ENCODE measurements around the gene NOS1AP.

The NOS1AP gene

DNA sequence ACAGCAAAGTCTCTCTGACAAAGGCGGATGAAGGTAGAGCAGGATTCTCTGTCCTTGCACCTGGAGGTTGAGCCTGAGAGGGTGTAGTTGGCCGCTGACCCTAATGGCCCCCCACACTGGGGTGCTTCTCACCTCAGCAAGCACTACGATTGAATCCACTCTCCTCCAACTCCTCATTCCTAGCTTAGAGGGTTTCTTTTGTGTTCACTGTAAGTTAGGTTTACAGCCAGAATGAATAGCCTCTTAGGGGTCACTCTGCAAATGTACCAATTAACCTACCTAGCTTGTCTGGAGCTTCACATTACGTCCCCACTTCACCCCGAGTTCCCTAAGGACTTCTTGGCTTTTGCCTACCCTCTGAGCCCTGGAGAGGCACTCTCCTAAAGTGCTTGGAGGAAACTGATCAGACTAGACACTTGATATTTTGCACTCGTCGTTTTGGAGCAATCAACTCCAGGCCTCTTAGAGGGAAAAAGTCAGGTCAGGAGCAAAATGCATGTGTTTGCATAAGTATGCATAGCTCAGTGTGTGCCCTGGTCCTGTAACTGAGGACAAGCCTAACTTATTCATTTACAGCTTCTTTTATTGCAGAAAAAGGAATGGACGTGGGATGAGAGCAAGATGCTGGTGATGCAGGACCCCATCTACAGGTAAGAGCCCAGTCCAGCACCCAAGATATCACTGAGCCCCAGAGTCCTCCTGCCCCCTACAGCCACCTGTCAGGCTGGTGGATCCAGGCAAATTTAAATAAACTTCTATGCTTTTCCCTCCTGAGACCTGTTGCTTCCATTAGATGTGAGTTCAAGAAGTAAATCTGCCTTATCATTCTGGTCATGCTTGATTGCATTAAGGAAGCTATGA is 230.8 kb downstream of the NOS1AP start:
- no peak for DNase-seq (ENCODE audit: low read depth)

DNA sequence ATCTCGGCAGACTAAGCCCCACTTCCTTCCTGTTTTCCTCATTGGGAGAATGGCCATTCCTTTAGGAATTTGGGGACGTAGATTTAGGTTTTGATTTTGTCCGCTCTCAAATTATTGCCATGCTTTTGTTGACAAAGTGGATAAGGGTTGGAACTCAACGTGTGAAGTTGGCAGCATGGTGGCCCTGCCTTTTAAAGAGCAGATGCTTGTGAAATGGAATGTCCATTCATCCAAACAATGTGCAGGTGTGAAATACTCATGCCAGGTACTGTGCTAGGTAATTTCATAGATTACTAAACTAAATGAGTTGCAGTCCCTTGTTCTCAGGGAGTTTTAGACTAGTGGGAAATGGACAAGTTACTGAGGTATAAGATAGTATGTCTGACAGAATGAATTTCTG is 232.2 kb downstream of the NOS1AP start:
- no peak for DNase-seq (ENCODE audit: low read depth)

DNA sequence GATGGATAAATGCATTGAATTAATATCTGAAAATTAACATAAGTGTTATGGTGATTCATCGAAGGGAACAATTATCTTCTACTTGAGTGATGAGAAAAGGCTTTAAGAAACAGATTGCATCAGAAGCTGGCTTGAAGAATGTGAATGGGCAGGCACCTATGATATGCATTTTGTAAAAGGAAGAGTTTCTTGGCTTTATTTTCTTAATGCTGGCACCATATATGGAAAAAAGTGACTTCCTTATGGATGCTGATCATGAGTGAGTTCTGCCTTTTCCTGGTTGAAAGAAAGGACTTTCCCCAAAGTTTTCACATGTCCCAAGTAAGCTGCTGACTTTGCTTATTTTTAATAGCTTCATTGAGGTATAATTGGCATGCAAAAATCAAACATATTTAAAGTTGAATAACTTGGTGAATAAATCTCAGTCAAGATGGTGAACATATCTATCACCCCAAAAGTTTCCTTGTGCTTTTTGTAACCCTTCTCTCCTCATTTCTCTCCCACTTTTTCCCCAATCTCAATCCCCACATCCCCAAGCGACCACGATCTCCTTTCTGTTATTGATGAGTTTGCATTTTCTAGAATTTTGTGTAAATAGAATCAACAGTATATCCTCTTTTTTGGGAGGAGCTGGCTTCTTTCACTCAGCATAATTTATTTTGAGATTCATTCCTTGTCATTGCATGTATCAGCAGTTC is 233.0 kb downstream of the NOS1AP start:
- no peak for DNase-seq (ENCODE audit: low read depth)

DNA sequence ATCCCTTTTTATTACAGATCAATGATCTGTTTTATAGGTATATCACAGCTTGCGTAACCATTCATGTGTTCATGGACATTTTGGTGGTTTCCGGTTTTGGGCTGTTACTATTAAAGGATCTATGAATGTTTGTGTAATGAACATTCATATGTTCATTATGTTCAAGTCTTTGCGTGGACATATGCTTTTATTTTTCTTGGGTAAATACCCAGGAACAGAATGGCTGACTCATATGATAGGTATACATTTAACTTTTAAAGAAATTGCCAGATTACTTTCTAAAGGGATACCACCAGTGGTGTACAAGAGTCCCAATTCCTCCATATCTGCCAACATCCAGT is 233.5 kb downstream of the NOS1AP start:
- no peak for DNase-seq (ENCODE audit: low read depth)

DNA sequence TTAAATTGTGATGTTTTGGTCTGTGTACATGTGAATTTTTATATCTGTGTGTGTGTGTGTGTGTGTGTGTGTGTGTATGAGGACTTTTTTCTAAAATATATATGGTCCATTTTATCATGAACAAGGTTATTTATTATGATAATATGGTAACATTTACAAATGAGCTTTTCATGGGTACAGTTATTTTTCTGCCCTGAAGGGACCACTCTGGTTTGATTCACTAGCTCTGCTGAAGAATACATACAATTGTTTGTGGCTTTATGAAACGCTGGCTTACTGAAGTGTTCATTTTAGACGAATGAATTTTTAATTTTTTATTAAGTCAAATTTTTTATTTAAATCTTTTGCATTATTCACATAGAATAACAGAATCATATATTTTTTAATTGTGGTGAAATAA is 235.2 kb downstream of the NOS1AP start:
- DNase-seq (ENCODE audit: low read depth): no peak

DNA sequence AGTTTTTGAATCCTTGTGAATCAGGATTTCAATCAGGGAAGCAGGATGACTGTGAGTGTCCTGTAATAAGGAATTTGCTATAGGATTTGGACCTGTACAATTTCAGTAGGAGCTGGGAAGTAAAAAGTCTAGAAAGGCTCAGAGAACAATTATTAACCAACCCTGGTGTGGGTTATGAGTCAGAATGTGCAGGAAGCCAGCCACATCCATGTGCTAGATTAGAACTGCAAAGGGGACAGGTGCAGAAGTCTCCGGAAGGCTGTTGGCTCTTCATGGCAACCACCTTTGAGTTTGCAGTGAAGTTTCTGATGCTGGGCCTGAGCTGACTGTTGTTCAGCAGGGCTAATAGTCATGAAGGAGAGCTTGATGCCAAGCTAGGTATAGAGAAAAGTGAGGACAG is 236.5 kb downstream of the NOS1AP start:
- DNase-seq (ENCODE audit: low read depth): no peak

DNA sequence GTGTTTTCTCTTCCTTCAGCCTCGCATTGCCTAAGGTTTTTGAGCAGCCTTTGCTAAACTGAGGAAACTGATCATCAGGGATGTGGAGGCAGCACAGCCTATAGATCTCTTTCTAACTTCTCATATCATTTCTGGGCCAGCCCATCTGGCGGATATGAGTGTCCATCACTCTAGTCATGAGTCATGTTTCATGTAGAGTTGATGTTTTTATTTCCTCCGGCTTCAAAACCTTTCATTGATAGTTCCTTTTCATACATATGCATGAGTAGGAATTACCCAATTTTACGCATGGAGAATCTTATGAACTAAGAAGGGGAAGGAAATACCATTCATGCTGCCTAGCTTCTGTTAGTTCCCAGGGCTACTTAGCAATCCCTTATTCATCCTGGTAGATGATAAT is 240.8 kb downstream of the NOS1AP start:
- DNase-seq (ENCODE audit: low read depth): no peak

DNA sequence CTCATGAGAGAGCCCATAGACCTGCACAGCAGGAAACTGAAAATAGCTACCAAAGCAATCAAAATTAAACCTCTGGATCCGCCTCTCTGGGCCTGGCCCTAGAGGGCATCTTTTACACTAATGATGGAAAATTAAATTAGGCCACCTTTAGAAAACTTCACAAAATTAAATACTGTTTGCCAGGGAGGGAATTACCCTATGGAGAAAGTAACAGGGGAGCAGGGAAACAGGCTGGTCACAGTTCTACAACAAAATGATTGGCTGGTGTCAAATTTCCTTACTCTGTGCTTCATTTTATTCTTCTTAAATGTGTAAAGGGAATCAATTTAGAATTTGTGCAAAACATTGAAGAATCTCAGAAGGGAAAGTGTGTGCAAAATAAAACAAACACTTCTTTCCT is 244.7 kb downstream of the NOS1AP start:
- DNase-seq (ENCODE audit: low read depth): no peak

DNA sequence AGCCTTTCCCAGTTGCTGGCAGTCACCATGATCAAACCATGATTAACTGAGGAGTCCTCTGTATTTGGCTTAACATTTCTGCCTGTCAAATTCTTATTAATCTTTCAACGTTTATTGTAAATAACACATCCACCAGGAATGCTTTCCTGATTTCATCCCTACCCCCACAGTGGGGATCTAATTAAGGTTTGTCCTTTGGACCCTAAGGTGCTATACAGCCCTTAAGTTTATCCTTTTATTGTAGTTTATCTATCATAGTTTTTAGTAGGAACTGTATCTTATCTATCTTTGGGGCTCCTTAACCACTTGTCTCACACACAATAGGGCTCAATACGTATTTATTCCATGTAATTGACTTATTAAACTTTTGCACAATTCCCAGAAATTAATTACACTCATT is 246.2 kb downstream of the NOS1AP start:
- DNase-seq (ENCODE audit: low read depth): no peak

DNA sequence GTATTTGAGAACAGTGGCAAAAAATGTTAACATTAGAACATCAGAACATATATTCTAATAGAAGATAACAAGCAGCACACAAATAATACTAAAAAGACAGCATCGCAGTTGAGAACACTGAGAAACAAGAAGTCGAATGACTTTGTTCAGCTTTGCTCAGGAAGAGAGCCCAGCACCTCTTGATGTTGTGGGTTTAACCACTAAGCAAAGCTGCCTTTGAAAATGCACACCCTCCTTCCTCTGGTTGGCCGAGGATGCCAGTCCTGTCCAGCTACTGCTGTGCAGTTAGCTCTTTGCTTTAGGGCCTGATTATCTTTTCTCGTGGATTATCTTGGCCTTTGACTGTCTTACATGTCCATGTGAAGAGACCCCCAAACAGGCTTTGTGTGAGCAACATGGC is 246.7 kb downstream of the NOS1AP start:
- no peak for DNase-seq (ENCODE audit: low read depth)

DNA sequence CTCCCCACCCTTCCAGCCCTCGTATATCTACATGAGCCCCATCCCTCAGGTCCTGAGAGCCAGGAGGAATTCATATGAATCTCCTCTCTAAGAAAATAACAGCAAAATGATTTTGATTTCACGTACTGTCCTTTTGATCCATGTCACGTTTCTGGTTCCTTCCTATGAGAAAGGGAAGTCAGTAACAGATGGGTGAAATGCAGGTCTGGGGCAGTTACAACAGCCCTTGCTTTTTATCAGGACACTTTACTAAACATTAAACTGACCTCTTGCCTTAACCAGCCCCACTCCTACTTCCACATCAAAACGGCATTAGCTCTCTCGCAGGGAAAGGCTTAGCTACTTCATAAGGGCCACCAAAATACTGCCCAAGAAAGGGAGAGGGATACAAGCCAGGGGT is 248.1 kb downstream of the NOS1AP start:
- DNase-seq (ENCODE audit: low read depth): no peak

DNA sequence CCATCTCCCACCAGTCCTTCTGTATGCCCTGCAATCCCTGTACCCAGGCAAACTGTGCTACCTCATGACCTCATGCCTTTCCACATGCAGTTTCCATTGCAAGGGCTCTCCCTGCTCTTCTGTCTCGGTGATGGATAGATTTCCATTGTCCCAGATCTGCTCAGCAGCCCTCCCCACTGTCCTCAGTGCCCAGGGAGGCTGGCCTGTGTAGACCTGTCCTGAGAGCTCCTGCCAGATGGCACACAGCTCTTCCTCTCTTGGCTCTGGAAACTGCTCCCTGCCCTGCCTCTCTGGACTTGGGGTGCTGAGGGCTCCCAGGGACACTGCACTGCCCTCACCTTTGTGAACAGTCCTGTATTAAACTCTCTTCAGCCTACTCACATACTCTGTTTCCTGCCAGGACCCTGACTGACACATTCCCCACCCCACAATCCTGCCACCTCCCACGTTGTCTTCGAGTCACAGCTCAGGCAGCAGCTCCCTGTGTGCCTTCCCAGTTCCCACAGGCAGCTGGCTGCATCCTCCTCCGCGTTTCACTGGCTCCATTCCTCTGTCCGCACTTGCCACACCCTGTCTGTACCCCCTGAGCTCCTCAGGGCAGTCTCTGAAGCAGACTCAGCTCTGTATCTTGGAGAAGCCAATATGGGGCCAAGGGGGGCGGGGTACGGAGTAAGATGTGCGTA is 250.1 kb downstream of the NOS1AP start:
- DNase-seq (ENCODE audit: low read depth): no peak

DNA sequence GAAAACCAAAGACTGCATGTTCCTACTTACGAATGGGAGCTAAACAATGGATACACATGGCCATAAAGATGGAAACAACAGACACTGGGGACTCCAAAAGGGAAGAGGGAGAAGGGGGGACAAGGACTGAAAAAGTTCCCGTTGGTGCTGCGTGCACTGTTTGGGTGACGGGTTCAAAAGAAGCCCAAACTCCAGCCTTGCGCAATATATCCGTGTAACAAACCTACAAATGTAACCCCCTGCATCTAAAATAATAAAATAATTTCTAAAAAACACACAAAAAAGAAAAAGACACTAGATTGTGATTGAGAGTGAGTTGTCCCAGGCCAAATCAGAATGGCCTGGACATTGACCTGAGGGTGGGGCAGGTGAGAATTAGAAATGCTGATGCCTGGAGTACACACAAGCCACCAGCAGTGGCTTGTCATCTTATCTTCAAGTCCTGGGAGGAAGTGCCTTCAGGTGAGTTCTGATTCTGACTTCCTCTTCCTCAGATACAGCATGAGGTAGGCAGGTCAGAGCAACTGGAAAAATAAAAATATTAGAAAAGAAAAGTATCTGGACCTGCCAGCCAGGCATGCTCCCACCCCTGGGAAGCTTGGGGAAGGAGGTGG is 252.4 kb downstream of the NOS1AP start:
- DNase-seq (ENCODE audit: low read depth): no peak

DNA sequence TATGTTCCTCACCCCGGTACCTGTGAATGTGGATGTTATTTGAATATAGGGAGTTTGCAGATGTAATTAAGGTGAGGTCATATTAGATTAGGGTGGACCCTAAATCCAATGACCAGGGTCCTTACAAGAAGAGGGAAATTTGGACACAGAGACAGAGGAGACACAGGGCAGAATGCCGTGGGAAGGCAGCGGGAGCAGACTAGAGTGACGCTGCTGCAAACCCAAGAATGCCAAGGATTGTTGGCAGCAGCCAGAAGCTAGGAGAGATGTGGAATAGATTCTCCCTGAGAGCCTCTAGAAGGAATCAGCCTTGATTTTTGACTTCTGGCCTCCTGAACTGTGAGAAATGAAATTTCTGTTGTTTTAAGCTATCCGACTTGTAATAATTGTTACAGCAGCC is 253.5 kb downstream of the NOS1AP start:
- no peak for DNase-seq (ENCODE audit: low read depth)

DNA sequence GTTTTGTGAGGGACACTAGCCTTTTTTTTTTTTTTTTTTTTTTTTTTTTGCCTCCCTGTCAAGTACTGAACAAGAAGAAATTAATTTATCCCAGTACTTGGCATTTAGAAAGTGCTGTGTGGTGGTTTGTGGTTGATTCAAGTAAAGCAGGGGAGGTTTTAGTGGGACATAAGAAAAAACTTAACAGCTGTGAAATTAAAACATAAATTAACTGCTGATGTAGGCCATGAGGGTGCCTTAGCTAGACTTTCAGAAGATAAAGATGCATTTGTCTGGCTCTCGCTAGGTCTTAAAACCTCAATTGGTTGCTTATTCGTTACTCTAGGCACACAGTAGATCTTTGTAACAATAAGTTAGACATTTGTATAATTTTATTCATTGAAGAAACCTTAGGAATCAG is 254.9 kb downstream of the NOS1AP start:
- no peak for DNase-seq (ENCODE audit: low read depth)

DNA sequence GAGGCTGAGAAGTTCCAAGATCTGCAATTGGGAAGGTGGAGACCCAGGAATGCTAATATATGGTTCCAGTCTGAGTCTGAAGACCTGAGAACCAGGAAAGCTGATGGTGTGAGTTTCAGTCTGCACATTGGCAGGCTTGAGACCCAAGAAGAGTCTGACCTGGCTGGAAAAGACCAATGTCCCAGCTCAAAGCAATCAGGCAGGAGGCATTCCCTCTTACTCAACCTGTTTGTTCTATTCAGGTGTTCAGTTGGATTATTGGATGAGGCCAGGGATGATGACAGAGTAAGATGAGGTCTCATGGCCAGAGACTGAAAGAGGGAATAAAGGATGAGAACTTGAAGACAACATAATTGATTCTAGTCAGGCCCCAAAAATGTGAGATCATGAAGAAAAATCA is 257.1 kb downstream of the NOS1AP start:
- no peak for DNase-seq (ENCODE audit: low read depth)

DNA sequence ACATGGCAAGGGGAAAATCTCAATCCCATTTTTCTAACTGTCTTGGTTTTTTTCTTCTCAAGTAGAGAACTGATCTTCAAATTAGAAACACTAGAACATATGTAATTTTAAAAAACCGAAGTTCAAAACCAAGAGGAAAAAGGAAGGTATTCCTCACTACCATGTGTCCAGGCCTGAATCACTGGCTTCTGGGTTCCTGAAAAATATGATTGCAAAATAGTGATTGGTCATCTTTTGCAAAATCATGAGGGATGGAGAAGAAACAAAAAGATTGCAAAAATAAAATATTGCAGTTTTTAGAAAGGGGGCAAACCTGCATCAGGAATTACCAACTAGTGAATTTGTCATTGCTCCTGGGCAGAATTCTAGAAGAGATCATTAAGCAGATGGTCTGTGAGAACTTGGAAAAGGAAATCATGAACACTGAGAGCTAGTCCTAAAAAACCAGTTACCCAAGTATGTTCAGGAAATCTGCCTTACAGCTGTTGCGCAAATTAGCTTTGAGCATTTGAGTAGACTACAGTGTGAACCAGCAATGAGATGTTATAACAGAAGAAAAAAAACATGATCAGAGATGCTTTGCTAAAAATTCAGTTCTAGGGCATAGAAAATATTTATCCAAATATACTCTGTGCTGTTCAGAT is 257.8 kb downstream of the NOS1AP start:
- no peak for DNase-seq (ENCODE audit: low read depth)

DNA sequence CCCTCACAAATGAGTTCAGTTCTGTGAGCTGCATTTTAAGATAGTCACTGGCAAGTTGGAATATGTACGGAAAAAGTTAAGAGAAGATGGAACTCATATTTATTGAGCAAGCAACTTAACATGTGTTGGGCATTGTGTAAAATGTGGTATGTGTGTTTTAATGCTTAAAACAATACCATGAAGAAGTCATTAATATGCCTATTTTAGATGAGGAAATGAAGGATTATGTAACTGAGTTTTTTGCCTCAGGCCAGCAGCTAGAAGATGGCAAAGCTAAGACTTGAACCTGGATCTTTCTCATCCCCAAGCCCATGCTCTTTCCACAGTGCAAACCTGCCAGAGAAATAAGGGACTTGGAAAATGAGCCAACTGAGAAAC is 258.3 kb downstream of the NOS1AP start:
- no peak for DNase-seq (ENCODE audit: low read depth)

DNA sequence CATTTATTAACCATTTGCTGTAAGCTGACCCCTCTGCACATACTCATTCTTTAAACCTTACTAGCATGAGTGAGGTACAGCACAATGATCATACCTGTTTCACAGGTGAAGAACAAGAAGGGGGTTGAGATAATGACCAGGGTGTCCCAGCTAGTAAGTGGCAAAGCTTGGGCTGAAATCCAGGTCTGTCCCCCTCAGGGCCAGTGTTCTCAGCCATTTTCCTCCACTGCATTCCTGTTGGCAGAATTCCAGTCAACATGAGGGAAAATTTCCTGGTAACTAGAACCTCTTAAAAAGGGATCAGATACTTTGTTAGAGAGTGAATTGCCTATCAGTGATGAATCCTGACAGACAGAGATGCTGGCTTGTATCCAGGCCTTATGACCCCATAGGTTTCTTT is 259.0 kb downstream of the NOS1AP start:
- DNase-seq (ENCODE audit: low read depth): no peak

DNA sequence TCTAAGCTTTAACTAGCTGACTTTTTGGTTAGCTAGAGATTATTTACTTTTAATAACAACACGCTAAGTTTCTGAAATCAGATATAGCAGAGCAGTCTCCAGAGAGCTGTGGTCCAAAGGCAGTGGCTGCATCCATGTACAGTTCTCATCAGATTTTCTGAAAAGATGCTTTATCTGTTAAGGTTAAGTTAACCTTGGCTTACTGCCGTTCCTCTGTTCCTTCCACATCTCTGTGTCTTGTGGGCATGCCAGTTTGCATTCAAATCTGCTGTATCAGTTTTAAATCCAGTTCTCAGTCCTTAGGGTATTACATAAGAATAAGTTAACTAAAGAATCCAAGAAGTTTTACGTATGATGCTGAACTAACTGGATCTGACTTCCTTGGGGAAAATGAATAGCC is 260.3 kb downstream of the NOS1AP start:
- no peak for DNase-seq (ENCODE audit: low read depth)

DNA sequence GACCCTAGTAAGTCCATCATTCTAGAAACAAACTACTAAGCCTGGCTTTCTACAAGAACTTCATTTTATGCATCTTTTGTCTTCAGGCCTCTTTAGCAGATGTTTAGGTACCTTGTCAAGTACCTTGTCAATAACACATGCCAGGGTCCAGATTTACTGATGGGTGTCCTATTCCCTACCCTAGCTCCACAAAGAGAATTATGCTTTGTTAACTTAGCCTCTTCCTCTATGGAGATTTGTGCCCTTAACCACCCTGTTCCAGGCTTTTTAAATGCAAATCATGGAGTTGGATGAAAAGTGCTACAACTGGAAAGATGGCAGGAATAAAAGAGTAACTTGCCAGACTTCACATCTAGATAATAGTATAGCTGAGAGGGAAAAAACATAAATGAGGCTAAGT is 264.5 kb downstream of the NOS1AP start:
- DNase-seq (ENCODE audit: low read depth): no peak

DNA sequence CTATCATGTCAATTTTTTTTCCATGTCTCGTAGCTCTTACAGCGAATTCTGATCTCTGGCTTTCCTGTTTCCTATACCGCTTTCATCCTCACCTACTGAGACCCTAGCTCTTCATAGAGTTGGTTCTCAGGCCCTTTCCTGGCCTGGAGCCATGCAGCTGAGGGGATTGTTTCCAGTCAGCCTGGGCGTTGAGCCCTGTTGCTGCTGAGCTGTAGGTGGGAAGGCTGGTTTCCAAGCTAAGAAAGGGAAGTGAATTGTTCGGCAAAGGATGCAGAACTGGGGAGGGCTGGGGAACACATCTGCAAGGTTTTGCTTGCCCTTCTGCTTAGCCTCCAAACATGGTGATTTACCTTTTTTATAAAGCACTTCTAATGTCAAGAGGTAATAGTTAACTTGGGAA is 265.6 kb downstream of the NOS1AP start:
- no peak for DNase-seq (ENCODE audit: low read depth)
